ENCODE data around the gene E2F6. TPM values are rescaled to one million over a fixed set of nuclear protein-coding genes. Genes with fewer than 3 reads are reported as not detected.

The E2F6 gene
- total and polyA plus RNA-seq, 9 of the 15 experiments (the other 6 are each of a cell fraction or from before 2014, with no cell fraction given): 13.6 to 33.9 (median 26.1) TPM

DNA sequence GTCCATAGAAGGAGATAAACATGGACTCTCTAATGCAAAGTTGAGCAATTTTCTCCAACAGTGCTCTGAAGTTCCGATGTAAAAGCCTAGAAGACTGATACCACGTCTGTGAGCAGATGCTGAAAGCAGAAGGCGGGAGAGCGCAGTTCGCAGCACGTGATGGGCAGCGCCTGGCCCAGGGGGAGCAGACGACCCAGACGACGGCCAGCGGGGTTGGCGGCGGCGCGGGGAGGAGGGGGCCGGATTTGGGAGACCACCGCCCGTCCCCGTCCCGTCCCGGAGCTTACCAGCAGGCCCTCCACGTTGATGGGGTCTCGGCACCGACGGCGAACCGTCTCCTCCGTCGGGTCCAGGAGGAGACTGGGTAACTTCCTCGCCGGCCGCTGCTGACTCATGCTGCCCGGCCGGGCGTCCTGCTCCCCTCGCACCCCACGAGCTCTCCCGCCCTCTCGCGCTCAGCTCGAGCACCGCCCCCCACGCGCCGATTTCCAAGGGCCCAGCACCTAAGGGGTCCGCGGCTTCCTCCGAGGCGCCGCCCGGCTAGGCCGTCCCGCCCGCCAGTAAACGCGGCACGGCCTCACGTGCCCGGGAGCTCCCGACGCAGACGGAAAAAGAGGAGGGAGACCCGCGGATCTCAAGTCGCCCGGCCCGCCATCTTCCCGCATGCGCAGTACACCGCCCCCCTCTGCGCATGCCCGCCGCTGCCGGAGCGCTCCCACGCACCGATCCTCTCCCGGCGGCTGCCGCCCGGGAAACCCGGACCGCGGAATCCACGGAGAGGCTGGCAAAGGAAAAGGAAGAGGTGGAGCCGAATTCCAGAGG is at the start of gene E2F6 (continued):
- TF ChIP-seq ZNF124 (CRISPR knock-in tag; IDR thresholded peaks at IDR 0.05) (peak; percentile 90; the same call in 1 of the 2 replicates), TAF9B (IDR thresholded peaks at IDR 0.05; ENCODE audit: partially characterized antibody) (peak; percentile 95), PCBP2 (IDR thresholded peaks at IDR 0.05; ENCODE audit: low read depth, low read length, poor library complexity, severe bottlenecking) (no peak), PURB (CRISPR knock-in tag; IDR thresholded peaks at IDR 0.05; ENCODE audit: low read depth) (no peak), COPS2 (conservative IDR thresholded peaks at IDR 0.05) (no peak), NFYB (IDR thresholded peaks at IDR 0.05; ENCODE audit: extremely low read depth, insufficient read length) (no peak), MTA3 (IDR thresholded peaks at IDR 0.05; ENCODE audit: borderline replicate concordance) (0 out of 2 replicates have a peak, but pooled peaks have one; percentile 56), CHD2 (IDR thresholded peaks at IDR 0.05; ENCODE audit: low read depth, low read length) (no peak), HMG20B (CRISPR knock-in tag; IDR thresholded peaks at IDR 0.05) (no peak), ZNF444 (CRISPR knock-in tag; IDR thresholded peaks at IDR 0.05) (no peak), LCOR (CRISPR knock-in tag; IDR thresholded peaks at IDR 0.05) (peak; percentile 100), DNMT1 (IDR thresholded peaks at IDR 0.05) (no peak), PHF8 (IDR thresholded peaks at IDR 0.05; ENCODE audit: borderline replicate concordance, low read length) (peak; percentile 67; the same call in 1 of the 2 replicates), HIVEP1 (CRISPR knock-in tag; IDR thresholded peaks at IDR 0.05) (no peak), SMARCA4 (IDR thresholded peaks at IDR 0.05) (no peak), KDM1A (IDR thresholded peaks at IDR 0.05) (no peak; a peak in 1 of 4 replicates)
- TF ChIP-seq, protein P1, sequence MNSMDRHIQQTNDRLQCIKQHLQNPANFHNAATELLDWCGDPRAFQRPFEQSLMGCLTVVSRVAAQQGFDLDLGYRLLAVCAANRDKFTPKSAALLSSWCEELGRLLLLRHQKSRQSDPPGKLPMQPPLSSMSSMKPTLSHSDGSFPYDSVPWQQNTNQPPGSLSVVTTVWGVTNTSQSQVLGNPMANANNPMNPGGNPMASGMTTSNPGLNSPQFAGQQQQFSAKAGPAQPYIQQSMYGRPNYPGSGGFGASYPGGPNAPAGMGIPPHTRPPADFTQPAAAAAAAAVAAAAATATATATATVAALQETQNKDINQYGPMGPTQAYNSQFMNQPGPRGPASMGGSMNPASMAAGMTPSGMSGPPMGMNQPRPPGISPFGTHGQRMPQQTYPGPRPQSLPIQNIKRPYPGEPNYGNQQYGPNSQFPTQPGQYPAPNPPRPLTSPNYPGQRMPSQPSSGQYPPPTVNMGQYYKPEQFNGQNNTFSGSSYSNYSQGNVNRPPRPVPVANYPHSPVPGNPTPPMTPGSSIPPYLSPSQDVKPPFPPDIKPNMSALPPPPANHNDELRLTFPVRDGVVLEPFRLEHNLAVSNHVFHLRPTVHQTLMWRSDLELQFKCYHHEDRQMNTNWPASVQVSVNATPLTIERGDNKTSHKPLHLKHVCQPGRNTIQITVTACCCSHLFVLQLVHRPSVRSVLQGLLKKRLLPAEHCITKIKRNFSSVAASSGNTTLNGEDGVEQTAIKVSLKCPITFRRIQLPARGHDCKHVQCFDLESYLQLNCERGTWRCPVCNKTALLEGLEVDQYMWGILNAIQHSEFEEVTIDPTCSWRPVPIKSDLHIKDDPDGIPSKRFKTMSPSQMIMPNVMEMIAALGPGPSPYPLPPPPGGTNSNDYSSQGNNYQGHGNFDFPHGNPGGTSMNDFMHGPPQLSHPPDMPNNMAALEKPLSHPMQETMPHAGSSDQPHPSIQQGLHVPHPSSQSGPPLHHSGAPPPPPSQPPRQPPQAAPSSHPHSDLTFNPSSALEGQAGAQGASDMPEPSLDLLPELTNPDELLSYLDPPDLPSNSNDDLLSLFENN (IDR thresholded peaks at IDR 0.05; ENCODE audit: low read depth in 2 of 2, low read length in 2 of 2): 0 out of 4 replicates have a peak, but pooled peaks of 1 of the 2 experiments have one; percentile 31
- TF ChIP-seq, protein P2, sequence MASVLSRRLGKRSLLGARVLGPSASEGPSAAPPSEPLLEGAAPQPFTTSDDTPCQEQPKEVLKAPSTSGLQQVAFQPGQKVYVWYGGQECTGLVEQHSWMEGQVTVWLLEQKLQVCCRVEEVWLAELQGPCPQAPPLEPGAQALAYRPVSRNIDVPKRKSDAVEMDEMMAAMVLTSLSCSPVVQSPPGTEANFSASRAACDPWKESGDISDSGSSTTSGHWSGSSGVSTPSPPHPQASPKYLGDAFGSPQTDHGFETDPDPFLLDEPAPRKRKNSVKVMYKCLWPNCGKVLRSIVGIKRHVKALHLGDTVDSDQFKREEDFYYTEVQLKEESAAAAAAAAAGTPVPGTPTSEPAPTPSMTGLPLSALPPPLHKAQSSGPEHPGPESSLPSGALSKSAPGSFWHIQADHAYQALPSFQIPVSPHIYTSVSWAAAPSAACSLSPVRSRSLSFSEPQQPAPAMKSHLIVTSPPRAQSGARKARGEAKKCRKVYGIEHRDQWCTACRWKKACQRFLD (CRISPR knock-in tag; IDR thresholded peaks at IDR 0.05): peak; percentile 95
- TF ChIP-seq, protein P3, sequence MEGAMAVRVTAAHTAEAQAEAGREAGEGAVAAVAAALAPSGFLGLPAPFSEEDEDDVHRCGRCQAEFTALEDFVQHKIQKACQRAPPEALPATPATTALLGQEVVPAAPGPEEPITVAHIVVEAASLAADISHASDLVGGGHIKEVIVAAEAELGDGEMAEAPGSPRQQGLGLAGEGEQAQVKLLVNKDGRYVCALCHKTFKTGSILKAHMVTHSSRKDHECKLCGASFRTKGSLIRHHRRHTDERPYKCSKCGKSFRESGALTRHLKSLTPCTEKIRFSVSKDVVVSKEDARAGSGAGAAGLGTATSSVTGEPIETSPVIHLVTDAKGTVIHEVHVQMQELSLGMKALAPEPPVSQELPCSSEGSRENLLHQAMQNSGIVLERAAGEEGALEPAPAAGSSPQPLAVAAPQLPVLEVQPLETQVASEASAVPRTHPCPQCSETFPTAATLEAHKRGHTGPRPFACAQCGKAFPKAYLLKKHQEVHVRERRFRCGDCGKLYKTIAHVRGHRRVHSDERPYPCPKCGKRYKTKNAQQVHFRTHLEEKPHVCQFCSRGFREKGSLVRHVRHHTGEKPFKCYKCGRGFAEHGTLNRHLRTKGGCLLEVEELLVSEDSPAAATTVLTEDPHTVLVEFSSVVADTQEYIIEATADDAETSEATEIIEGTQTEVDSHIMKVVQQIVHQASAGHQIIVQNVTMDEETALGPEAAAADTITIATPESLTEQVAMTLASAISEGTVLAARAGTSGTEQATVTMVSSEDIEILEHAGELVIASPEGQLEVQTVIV (CRISPR knock-in tag; IDR thresholded peaks at IDR 0.05; ENCODE audit: borderline replicate concordance): no peak

Data from K562 (cell line).